ENCODE measurements around the gene TOP1.

The TOP1 gene

GRCh38 chr20:41040855-41041254, 12.2 kb downstream of the TOP1 start:
- H3K4me3 ChIP-seq (ENCODE audit: low read depth in 1 of 2, low read length in 2 of 2) = no peak overlapping the region
- no peak overlapping the region for H3K27ac ChIP-seq (ENCODE audit: low read depth, low read length)
- no peaks in the 10 kb centered on the region for H3K36me3 ChIP-seq (ENCODE audit: insufficient read depth, low read length)
- no peak overlapping the region for H3K9ac ChIP-seq (ENCODE audit: low read length)
- no peaks in the 10 kb centered on the region for H3K9me3 ChIP-seq (ENCODE audit: low read length)
- H3K27me3 ChIP-seq (ENCODE audit: control insufficient read depth in 1 of 2, insufficient read depth in 2 of 2, low read length in 2 of 2) = no peaks in the 10 kb centered on the region
- H3K4me1 ChIP-seq (ENCODE audit: insufficient read depth, low read length) = peaks cover 29% of the 10 kb centered on the region

GRCh38 chr20:41041693-41042092, 13.1 kb downstream of the TOP1 start:
- H3K9ac ChIP-seq (ENCODE audit: low read length) = no peak overlapping the region
- no peaks in the 10 kb centered on the region for H3K27me3 ChIP-seq (ENCODE audit: control insufficient read depth in 1 of 2, insufficient read depth in 2 of 2, low read length in 2 of 2)
- no peak overlapping the region for H3K4me3 ChIP-seq (ENCODE audit: low read depth in 1 of 2, low read length in 2 of 2)
- no peak overlapping the region for H3K27ac ChIP-seq (ENCODE audit: low read depth, low read length)
- no peaks in the 10 kb centered on the region for H3K36me3 ChIP-seq (ENCODE audit: insufficient read depth, low read length)
- H3K9me3 ChIP-seq (ENCODE audit: low read length) = no peaks in the 10 kb centered on the region
- peaks cover 37% of the 10 kb centered on the region for H3K4me1 ChIP-seq (ENCODE audit: insufficient read depth, low read length)

- Histone ChIP-seq H3K9ac (ENCODE audit: low read length) (no peak overlapping the region), H3K9me3 (ENCODE audit: low read length) (no peaks in the 10 kb centered on the region)
These were observed 15.9 kb downstream of the TOP1 start for GRCh38 chr20:41044409-41045062.

GRCh38 chr20:41045671-41046070, 17.0 kb downstream of the TOP1 start:
- Histone ChIP-seq H3K27me3 (ENCODE audit: control insufficient read depth in 1 of 2, insufficient read depth in 2 of 2, low read length in 2 of 2) (no peaks in the 10 kb centered on the region), H3K27ac (ENCODE audit: low read depth, low read length) (no peak overlapping the region), H3K9ac (ENCODE audit: low read length) (no peak overlapping the region), H3K4me3 (ENCODE audit: low read depth in 1 of 2, low read length in 2 of 2) (no peak overlapping the region), H3K9me3 (ENCODE audit: low read length) (no peaks in the 10 kb centered on the region), H3K36me3 (ENCODE audit: insufficient read depth, low read length) (no peaks in the 10 kb centered on the region), H3K4me1 (ENCODE audit: insufficient read depth, low read length) (peaks cover 72% of the 10 kb centered on the region)

More at GRCh38 chr20:41044409-41045062, 15.9 kb downstream of the TOP1 start:
- Histone ChIP-seq H3K36me3 (ENCODE audit: insufficient read depth, low read length) (no peaks in the 10 kb centered on the region), H3K4me1 (ENCODE audit: insufficient read depth, low read length) (peaks cover 65% of the 10 kb centered on the region), H3K4me3 (ENCODE audit: low read depth in 1 of 2, low read length in 2 of 2) (no peak overlapping the region), H3K27me3 (ENCODE audit: control insufficient read depth in 1 of 2, insufficient read depth in 2 of 2, low read length in 2 of 2) (no peaks in the 10 kb centered on the region), H3K27ac (ENCODE audit: low read depth, low read length) (peak overlapping the region; percentile 42)

GRCh38 chr20:41046716-41047115, 18.1 kb downstream of the TOP1 start:
- no peak overlapping the region for H3K27ac ChIP-seq (ENCODE audit: low read depth, low read length)
- peaks cover 75% of the 10 kb centered on the region for H3K4me1 ChIP-seq (ENCODE audit: insufficient read depth, low read length)
- no peak overlapping the region for H3K4me3 ChIP-seq (ENCODE audit: low read depth in 1 of 2, low read length in 2 of 2)
- H3K9ac ChIP-seq (ENCODE audit: low read length) = no peak overlapping the region
- no peaks in the 10 kb centered on the region for H3K27me3 ChIP-seq (ENCODE audit: control insufficient read depth in 1 of 2, insufficient read depth in 2 of 2, low read length in 2 of 2)
- H3K9me3 ChIP-seq (ENCODE audit: low read length) = no peaks in the 10 kb centered on the region
- no peaks in the 10 kb centered on the region for H3K36me3 ChIP-seq (ENCODE audit: insufficient read depth, low read length)

- Histone ChIP-seq H3K4me1 (ENCODE audit: insufficient read depth, low read length) (peaks cover 82% of the 10 kb centered on the region), H3K27me3 (ENCODE audit: control insufficient read depth in 1 of 2, insufficient read depth in 2 of 2, low read length in 2 of 2) (no peaks in the 10 kb centered on the region), H3K36me3 (ENCODE audit: insufficient read depth, low read length) (no peaks in the 10 kb centered on the region), H3K27ac (ENCODE audit: low read depth, low read length) (peak overlapping the region; percentile 42), H3K4me3 (ENCODE audit: low read depth in 1 of 2, low read length in 2 of 2) (no peak overlapping the region), H3K9me3 (ENCODE audit: low read length) (no peaks in the 10 kb centered on the region), H3K9ac (ENCODE audit: low read length) (no peak overlapping the region)
These were observed 18.8 kb downstream of the TOP1 start for GRCh38 chr20:41047279-41047974.

- Histone ChIP-seq H3K27ac (ENCODE audit: low read depth, low read length) (peak overlapping the region; percentile 42), H3K4me1 (ENCODE audit: insufficient read depth, low read length) (peaks cover 84% of the 10 kb centered on the region), H3K36me3 (ENCODE audit: insufficient read depth, low read length) (no peaks in the 10 kb centered on the region), H3K4me3 (ENCODE audit: low read depth in 1 of 2, low read length in 2 of 2) (peak overlapping the region in 1 of 2 donors; percentile 9), H3K9ac (ENCODE audit: low read length) (no peak overlapping the region), H3K9me3 (ENCODE audit: low read length) (no peaks in the 10 kb centered on the region), H3K27me3 (ENCODE audit: control insufficient read depth in 1 of 2, insufficient read depth in 2 of 2, low read length in 2 of 2) (no peaks in the 10 kb centered on the region)
These were observed 19.3 kb downstream of the TOP1 start for GRCh38 chr20:41047975-41048305.

- peaks cover 84% of the 10 kb centered on the region for H3K4me1 ChIP-seq (ENCODE audit: insufficient read depth, low read length)
- H3K27me3 ChIP-seq (ENCODE audit: control insufficient read depth in 1 of 2, insufficient read depth in 2 of 2, low read length in 2 of 2) = no peaks in the 10 kb centered on the region
- no peak overlapping the region for H3K9ac ChIP-seq (ENCODE audit: low read length)
- no peaks in the 10 kb centered on the region for H3K36me3 ChIP-seq (ENCODE audit: insufficient read depth, low read length)
- H3K9me3 ChIP-seq (ENCODE audit: low read length) = no peaks in the 10 kb centered on the region
- peak overlapping the region in 1 of 2 donors; percentile 9 for H3K4me3 ChIP-seq (ENCODE audit: low read depth in 1 of 2, low read length in 2 of 2)
- H3K27ac ChIP-seq (ENCODE audit: low read depth, low read length) = peak overlapping the region; percentile 42
These were observed 20.1 kb downstream of the TOP1 start for GRCh38 chr20:41048461-41049301.

GRCh38 chr20:41049451-41049850, 20.8 kb downstream of the TOP1 start:
- Histone ChIP-seq H3K4me3 (ENCODE audit: low read depth in 1 of 2, low read length in 2 of 2) (no peak overlapping the region), H3K36me3 (ENCODE audit: insufficient read depth, low read length) (no peaks in the 10 kb centered on the region), H3K9me3 (ENCODE audit: low read length) (no peaks in the 10 kb centered on the region), H3K27ac (ENCODE audit: low read depth, low read length) (peak overlapping the region; percentile 41), H3K4me1 (ENCODE audit: insufficient read depth, low read length) (peaks cover 87% of the 10 kb centered on the region), H3K9ac (ENCODE audit: low read length) (no peak overlapping the region), H3K27me3 (ENCODE audit: control insufficient read depth in 1 of 2, insufficient read depth in 2 of 2, low read length in 2 of 2) (no peaks in the 10 kb centered on the region)

- no peak overlapping the region for H3K9ac ChIP-seq (ENCODE audit: low read length)
- H3K4me3 ChIP-seq (ENCODE audit: low read depth in 1 of 2, low read length in 2 of 2) = peak overlapping the region in 1 of 2 donors; percentile 12
- no peaks in the 10 kb centered on the region for H3K36me3 ChIP-seq (ENCODE audit: insufficient read depth, low read length)
- no peaks in the 10 kb centered on the region for H3K27me3 ChIP-seq (ENCODE audit: control insufficient read depth in 1 of 2, insufficient read depth in 2 of 2, low read length in 2 of 2)
- H3K9me3 ChIP-seq (ENCODE audit: low read length) = no peaks in the 10 kb centered on the region
- peak overlapping the region; percentile 50 for H3K27ac ChIP-seq (ENCODE audit: low read depth, low read length)
- H3K4me1 ChIP-seq (ENCODE audit: insufficient read depth, low read length) = peaks cover 94% of the 10 kb centered on the region
These were observed 21.9 kb downstream of the TOP1 start for GRCh38 chr20:41050361-41051008.

All from muscle layer of colon (tissue), 2 donors.